ENCODE data around the gene ZIM2. TPM values are rescaled to one million over a fixed set of nuclear protein-coding genes. Genes with fewer than 3 reads are reported as not detected.

ZIM2 gene
- total RNA-seq, 1 donor from 2014 or later, result not detected

DNA sequence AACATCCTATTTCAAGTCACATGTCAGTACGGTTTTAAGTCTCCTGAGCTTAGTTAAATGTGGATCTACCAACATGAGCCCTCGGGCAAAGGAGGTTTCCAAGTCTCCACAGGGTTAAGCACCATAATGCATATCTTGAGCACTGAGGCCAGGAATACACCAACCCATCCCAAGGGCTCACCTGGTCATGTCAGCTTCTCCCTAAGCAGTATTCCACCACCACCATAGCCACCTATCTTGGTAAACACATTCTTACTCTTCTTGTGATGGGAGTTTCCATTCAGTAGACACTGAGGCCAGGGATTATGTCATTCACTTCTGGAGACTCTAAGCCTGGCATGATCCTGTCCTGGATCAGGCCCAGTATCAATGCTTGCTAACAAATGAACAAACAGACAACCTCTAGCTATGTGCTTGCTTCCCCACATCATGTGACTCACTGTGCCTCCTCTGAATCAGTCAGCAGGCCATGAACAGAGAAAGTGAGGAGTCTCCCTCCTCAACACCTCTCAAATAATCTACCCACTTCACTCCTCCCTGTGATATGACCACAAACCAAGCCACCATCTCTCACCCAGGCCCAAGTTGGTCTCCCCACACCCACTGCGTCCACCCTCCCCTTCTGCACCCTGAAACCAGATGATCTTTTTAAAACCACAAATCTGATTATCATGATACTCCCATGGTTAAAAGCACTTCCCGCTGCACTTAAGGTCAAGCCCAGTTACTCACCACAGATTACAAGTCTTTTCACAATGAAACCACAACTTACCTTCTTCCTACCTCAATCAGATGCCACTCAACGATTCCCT, 5.8 kb downstream of the ZIM2 start:
- Mint-ChIP-seq H3K4me1 (no peaks in the 10 kb centered on the region), H3K4me3 (no peak overlapping the region), H3K36me3 (ENCODE audit: low read depth) (peaks cover 17% of the 10 kb centered on the region), H3K9me3 (peaks cover 21% of the 10 kb centered on the region), H3K27me3 (ENCODE audit: low read depth) (no peaks in the 10 kb centered on the region), H3K27ac (ENCODE audit: unreplicated experiment) (no peak overlapping the region)
- TF ChIP-seq, protein P1, sequence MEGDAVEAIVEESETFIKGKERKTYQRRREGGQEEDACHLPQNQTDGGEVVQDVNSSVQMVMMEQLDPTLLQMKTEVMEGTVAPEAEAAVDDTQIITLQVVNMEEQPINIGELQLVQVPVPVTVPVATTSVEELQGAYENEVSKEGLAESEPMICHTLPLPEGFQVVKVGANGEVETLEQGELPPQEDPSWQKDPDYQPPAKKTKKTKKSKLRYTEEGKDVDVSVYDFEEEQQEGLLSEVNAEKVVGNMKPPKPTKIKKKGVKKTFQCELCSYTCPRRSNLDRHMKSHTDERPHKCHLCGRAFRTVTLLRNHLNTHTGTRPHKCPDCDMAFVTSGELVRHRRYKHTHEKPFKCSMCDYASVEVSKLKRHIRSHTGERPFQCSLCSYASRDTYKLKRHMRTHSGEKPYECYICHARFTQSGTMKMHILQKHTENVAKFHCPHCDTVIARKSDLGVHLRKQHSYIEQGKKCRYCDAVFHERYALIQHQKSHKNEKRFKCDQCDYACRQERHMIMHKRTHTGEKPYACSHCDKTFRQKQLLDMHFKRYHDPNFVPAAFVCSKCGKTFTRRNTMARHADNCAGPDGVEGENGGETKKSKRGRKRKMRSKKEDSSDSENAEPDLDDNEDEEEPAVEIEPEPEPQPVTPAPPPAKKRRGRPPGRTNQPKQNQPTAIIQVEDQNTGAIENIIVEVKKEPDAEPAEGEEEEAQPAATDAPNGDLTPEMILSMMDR (conservative IDR thresholded peaks at IDR 0.05), result no peak
- no peak for DNase-seq (ENCODE audit: low read depth, low spot score)

DNA sequence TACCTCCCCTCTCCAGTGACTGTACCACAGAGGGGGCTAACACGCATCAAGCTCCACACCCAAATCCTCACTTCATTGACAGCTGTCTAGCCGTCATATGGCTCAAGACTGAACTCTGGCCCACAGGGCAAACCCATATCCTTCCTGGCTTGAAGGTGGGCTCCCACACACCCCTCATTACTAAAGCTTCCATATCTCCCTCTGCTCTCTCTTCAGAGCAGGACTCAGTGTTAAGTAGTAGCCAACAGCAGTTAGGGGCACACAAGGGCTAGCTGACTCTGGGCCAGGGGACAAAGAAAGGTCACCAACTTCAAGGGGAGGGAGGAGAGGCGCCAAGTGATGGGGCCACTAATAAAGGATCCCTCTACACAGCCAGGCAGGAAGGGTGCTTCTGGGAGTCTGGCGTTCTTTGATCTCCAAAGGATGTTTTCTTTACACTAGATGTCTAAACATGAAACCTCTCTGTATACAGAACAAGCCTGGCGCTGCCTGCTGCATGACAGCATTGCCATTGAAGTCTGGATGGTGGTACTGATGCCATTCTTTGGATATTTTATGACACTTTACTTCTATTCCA, 8.1 kb downstream of the ZIM2 start:
- no peaks in the 10 kb centered on the region for H3K4me1 Mint-ChIP-seq
- no peak overlapping the region for H3K27ac Mint-ChIP-seq (ENCODE audit: unreplicated experiment)
- no peaks in the 10 kb centered on the region for H3K27me3 Mint-ChIP-seq (ENCODE audit: low read depth)
- DNase-seq (ENCODE audit: low read depth, low spot score), result no peak
- TF ChIP-seq, protein P1 (conservative IDR thresholded peaks at IDR 0.05), result no peak
- peaks cover 28% of the 10 kb centered on the region for H3K9me3 Mint-ChIP-seq
- H3K4me3 Mint-ChIP-seq, result no peak overlapping the region
- peaks cover 17% of the 10 kb centered on the region for H3K36me3 Mint-ChIP-seq (ENCODE audit: low read depth)

DNA sequence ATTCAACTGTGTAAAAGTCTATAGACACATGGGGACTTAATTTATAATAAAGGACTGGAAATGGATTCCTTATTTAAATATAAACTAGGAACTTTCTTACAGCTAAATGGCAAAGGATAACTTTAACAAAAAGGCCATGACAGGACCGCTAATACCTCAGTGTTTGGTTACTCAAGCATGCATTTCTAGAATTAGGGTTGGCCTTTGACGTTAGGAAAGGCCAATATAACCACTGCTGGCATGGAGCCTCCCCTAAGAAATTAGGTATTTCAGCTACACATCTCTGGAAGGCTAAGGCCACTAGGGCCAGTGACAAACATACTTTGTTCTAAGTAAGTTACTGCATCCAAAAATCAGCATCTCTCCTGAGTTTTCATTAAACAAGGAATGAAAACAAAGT, 9.3 kb downstream of the ZIM2 start:
- Mint-ChIP-seq H3K36me3 (ENCODE audit: low read depth) (peaks cover 17% of the 10 kb centered on the region), H3K9me3 (peaks cover 37% of the 10 kb centered on the region), H3K4me1 (no peaks in the 10 kb centered on the region), H3K4me3 (no peak overlapping the region), H3K27me3 (ENCODE audit: low read depth) (no peaks in the 10 kb centered on the region), H3K27ac (ENCODE audit: unreplicated experiment) (no peak overlapping the region)
- no peak for DNase-seq (ENCODE audit: low read depth, low spot score)
- TF ChIP-seq, protein P1 (conservative IDR thresholded peaks at IDR 0.05), result no peak

DNA sequence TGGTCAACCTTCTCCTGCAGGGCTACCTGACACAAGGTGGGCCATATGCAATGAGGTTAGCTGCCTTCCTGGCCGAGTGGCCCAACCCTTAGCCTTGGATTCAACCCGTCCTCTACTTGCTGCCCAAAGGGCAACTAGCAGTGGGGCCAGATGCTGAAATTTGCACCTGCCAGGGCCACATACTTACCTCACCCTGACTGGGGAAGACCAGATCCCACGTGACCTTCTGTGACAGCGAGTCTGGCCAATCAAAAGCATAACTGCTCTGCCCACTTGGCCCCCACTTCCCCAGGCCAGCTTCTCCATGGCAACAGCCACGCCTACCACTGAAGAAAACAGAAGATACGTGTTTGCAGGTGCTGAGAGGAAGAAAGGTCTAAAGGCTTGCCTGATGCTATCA, 10.9 kb downstream of the ZIM2 start:
- no peak for DNase-seq (ENCODE audit: low read depth, low spot score)
- TF ChIP-seq, protein P1 (conservative IDR thresholded peaks at IDR 0.05), result no peak
- Mint-ChIP-seq H3K36me3 (ENCODE audit: low read depth) (peaks cover 7% of the 10 kb centered on the region), H3K27ac (ENCODE audit: unreplicated experiment) (no peak overlapping the region), H3K4me1 (no peaks in the 10 kb centered on the region), H3K9me3 (peaks cover 23% of the 10 kb centered on the region), H3K27me3 (ENCODE audit: low read depth) (no peaks in the 10 kb centered on the region), H3K4me3 (no peak overlapping the region)

DNA sequence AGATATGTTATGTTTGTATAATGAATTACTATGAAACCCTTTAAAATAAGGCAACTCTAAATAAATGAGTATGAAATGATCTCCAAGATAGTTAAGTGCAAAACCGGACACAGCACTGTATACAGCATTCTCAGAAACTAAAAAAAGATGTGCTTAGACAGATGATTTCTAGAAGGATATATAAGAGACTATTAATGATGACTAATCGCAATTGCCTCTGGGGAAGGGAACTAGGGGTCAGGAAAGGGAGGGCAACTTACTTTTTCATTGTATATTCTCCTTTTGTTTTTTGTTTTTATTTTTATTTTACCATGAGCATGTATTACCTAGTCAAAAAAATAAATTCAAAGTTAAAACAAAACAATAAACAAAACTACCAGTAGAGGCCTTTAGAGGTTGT, 12.8 kb downstream of the ZIM2 start:
- H3K36me3 Mint-ChIP-seq (ENCODE audit: low read depth), result peaks cover 9% of the 10 kb centered on the region
- no peak overlapping the region for H3K4me3 Mint-ChIP-seq
- H3K9me3 Mint-ChIP-seq, result peaks cover 22% of the 10 kb centered on the region
- no peaks in the 10 kb centered on the region for H3K27me3 Mint-ChIP-seq (ENCODE audit: low read depth)
- TF ChIP-seq, protein P1 (conservative IDR thresholded peaks at IDR 0.05), result no peak
- H3K4me1 Mint-ChIP-seq, result no peaks in the 10 kb centered on the region
- no peak for DNase-seq (ENCODE audit: low read depth, low spot score)
- no peak overlapping the region for H3K27ac Mint-ChIP-seq (ENCODE audit: unreplicated experiment)
